CD14-positive monocyte (primary cell): ENCODE data around the gene CACNA2D1. TPM values are rescaled to one million over a fixed set of nuclear protein-coding genes. Genes with fewer than 3 reads are reported as not detected.

Experiments
- DNase-seq, 3 donors: peaks; one replicate each; pipeline ENCODE4 v3.0.0-alpha.2; 2011 to 2022
- H2AFZ ChIP-seq: 2 replicates; pipeline ENCODE4 v1.6.0; 2012; ENCODE audit warnings: mild to moderate bottlenecking, low read depth, low read length, inconsistent platforms; ENCODE audit not compliant: insufficient read depth, poor library complexity, severe bottlenecking
- H3K27ac ChIP-seq, 2 donors: 1 replicate in 1 of 2; 2 replicates in 1 of 2; pipeline ENCODE4 v1.5.1; 2012 to 2013; ENCODE audit warnings: low read length in 2 of 2, control low read depth in 1 of 2, inconsistent platforms in 1 of 2, low read depth in 1 of 2, mild to moderate bottlenecking in 1 of 2
- H3K27me3 ChIP-seq, 2 donors: one replicate each; pipeline versions ENCODE4 v1.6.0 to v1.6.1; 2011 to 2013; ENCODE audit warnings: low read length in 2 of 2; ENCODE audit not compliant: control insufficient read depth in 2 of 2, insufficient read depth in 2 of 2
- H3K36me3 ChIP-seq, 2 donors: replicated peaks in 1 of 2; 1 replicate in 1 of 2; 2 replicates in 1 of 2; pipeline versions ENCODE4 v1.5.1 to v1.6.1; 2012 to 2013; ENCODE audit warnings: low read length in 2 of 2, control low read depth in 1 of 2, inconsistent platforms in 1 of 2, mild to moderate bottlenecking in 1 of 2; ENCODE audit not compliant: insufficient read depth in 2 of 2, control insufficient read depth in 1 of 2
- H3K4me1 ChIP-seq, 2 donors: 1 replicate in 1 of 2; 2 replicates in 1 of 2; pipeline versions ENCODE4 v1.5.1 to v1.6.1; 2012 to 2013; ENCODE audit warnings: low read length in 2 of 2, control low read depth in 1 of 2, inconsistent platforms in 1 of 2, mild to moderate bottlenecking in 1 of 2, moderate library complexity in 1 of 2; ENCODE audit not compliant: insufficient read depth in 2 of 2, control insufficient read depth in 1 of 2
- H3K4me2 ChIP-seq: replicated peaks from 2 replicates; pipeline ENCODE3; 2012; ENCODE audit warnings: low read length, moderate library complexity, mild to moderate bottlenecking; ENCODE audit not compliant: poor library complexity, severe bottlenecking; ENCODE audit errors: extremely low read depth
- H3K4me3 ChIP-seq, 3 experiments: fragments of 200-600 bp in 1 of 3; sonication (generic) in 1 of 3; replicated peaks in 1 of 3; 1 replicate in 2 of 3; 2 replicates in 1 of 3; pipeline ENCODE4 v1.5.1; 2011 to 2013; ENCODE audit warnings: low read length in 3 of 3, mild to moderate bottlenecking in 3 of 3, control low read depth in 2 of 3, low read depth in 2 of 3, inconsistent platforms in 1 of 3, moderate library complexity in 1 of 3
- H3K79me2 ChIP-seq: 2 replicates; pipeline ENCODE4 v1.6.0; 2012; ENCODE audit warnings: mild to moderate bottlenecking, control low read depth, inconsistent platforms, low read length, moderate library complexity; ENCODE audit not compliant: insufficient read depth
- H3K9ac ChIP-seq: 2 replicates; pipeline ENCODE4 v1.6.0; 2017; ENCODE audit warnings: low read length, mild to moderate bottlenecking; ENCODE audit not compliant: insufficient read depth, poor library complexity, severe bottlenecking
- H3K9me3 ChIP-seq, 2 donors: replicated peaks in 1 of 2; 1 replicate in 1 of 2; 2 replicates in 1 of 2; pipeline versions ENCODE4 v1.5.1 to v1.6.1; 2012 to 2013; ENCODE audit warnings: low read length in 2 of 2, control low read depth in 1 of 2; ENCODE audit not compliant: control insufficient read depth in 1 of 2, insufficient read depth in 1 of 2
- H4K20me1 ChIP-seq: 2 replicates; pipeline ENCODE4 v1.6.0; 2012; ENCODE audit warnings: mild to moderate bottlenecking, low read length, control low read depth, moderate library complexity; ENCODE audit not compliant: insufficient read depth
- H3K27ac Mint-ChIP-seq, 7 donors: one replicate each; pipeline ENCODE4 v1.8.0; 2020; ENCODE audit warnings: mild to moderate bottlenecking in 7 of 7, mixed read lengths in 7 of 7, moderate library complexity in 6 of 7, inconsistent platforms in 2 of 7
- H3K27me3 Mint-ChIP-seq, 3 donors: one replicate each; pipeline ENCODE4 v1.8.0; 2021 to 2022; ENCODE audit warnings: low read depth in 3 of 3, mild to moderate bottlenecking in 3 of 3, mixed read lengths in 3 of 3, moderate library complexity in 3 of 3, inconsistent platforms in 1 of 3
- H3K36me3 Mint-ChIP-seq, 2 donors: one replicate each; pipeline ENCODE4 v1.8.0; 2020; ENCODE audit warnings: mixed read lengths in 2 of 2, inconsistent platforms in 1 of 2, mild to moderate bottlenecking in 1 of 2
- H3K4me1 Mint-ChIP-seq: one replicate; pipeline ENCODE4 v1.8.0; 2020; ENCODE audit warnings: mild to moderate bottlenecking, mixed read lengths
- H3K4me3 Mint-ChIP-seq, 2 donors: one replicate each; pipeline ENCODE4 v1.8.0; 2020; ENCODE audit warnings: mild to moderate bottlenecking in 2 of 2, mixed read lengths in 2 of 2, moderate library complexity in 1 of 2
- H3K9me3 Mint-ChIP-seq, 7 donors: one replicate each; pipeline ENCODE4 v1.8.0; 2020 to 2022; ENCODE audit warnings: mixed read lengths in 7 of 7, mild to moderate bottlenecking in 6 of 7, moderate library complexity in 6 of 7, inconsistent platforms in 2 of 7
- CTCF ChIP-seq: fragments of 200-600 bp; IDR thresholded peaks from one replicate; pipeline ENCODE4 v1.8.0; 2022; ENCODE audit warnings: antibody characterized with exemption, mild to moderate bottlenecking
- WGBS: methylation state at CpG from one replicate; pipeline ENCODE4 v1.1.5; 2013; ENCODE audit warnings: missing lambda C conversion rate; ENCODE audit not compliant: insufficient coverage; 5-methylcytosine and 5-hydroxymethylcytosine counted together
- intact Hi-C, 2 donors: fragments of 100-400 bp; cut with micrococcal nuclease; formaldehyde crosslinking; loops; one replicate each; pipeline versions ENCODE4 v1.15.0 to v1.15.1; 2023
- polyA plus RNA-seq, 3 donors: library from polyadenylated mRNA; depleted of rRNA in 1 of 3; unstranded in 2 of 3; stranded (reverse) in 1 of 3; fragments of 300-500 nt in 2 of 3; fragments of >200 nt in 1 of 3; fragmentation: Illumina TruSeq in 2 of 3; gene quantifications; 1 replicate in 2 of 3; 2 replicates in 1 of 3; pipeline ENCODE4 v1.2.3, GENCODE V29; 2012 to 2021

CACNA2D1 gene
- polyA plus RNA-seq, 3 donors: 0.02 TPM; not detected in 2

- no peaks in the 10 kb centered on the region for H3K36me3 Mint-ChIP-seq
- no peak overlapping the region for H3K27ac Mint-ChIP-seq
- no peaks in the 10 kb centered on the region for H3K4me1 ChIP-seq
These were observed 421.9 kb downstream of the CACNA2D1 start for GRCh38 chr7:82021713-82022112.

GRCh38 chr7:82021036-82021435 lies 422.5 kb downstream of the CACNA2D1 start:
- no peak for TF ChIP-seq CTCF
- no peak overlapping the region for H3K4me2 ChIP-seq
- WGBS: no CpG with 5 or more reads among the region's 2 CpGs

More at GRCh38 chr7:82021713-82022112, 421.9 kb downstream of the CACNA2D1 start:
- Histone ChIP-seq H3K9me3 (no peaks in the 10 kb centered on the region), H3K27ac (no peak overlapping the region), H3K9ac (no peak overlapping the region), H3K4me3 (no peak overlapping the region), H3K27me3 (no peaks in the 10 kb centered on the region), H2AFZ (no peak overlapping the region), H3K4me2 (no peak overlapping the region), H3K79me2 (no peaks in the 10 kb centered on the region), H4K20me1 (no peaks in the 10 kb centered on the region), H3K36me3 (no peaks in the 10 kb centered on the region)
- no peaks in the 10 kb centered on the region for H3K4me1 Mint-ChIP-seq
- H3K4me3 Mint-ChIP-seq: no peak overlapping the region
- intact Hi-C loops: no loop called here
- TF ChIP-seq CTCF: no peak
- H3K27me3 Mint-ChIP-seq: peaks cover 0 to 1% (median 0%) of the 10 kb centered on the region in 3 donors
- no peak for DNase-seq
- no peaks in the 10 kb centered on the region for H3K9me3 Mint-ChIP-seq

More at GRCh38 chr7:82021036-82021435, 422.5 kb downstream of the CACNA2D1 start:
- peaks cover 0 to 1% (median 0%) of the 10 kb centered on the region in 3 donors for H3K27me3 Mint-ChIP-seq
- Histone ChIP-seq H2AFZ (no peak overlapping the region), H3K27ac (no peak overlapping the region), H3K79me2 (no peaks in the 10 kb centered on the region), H3K27me3 (no peaks in the 10 kb centered on the region), H3K36me3 (no peaks in the 10 kb centered on the region), H4K20me1 (no peaks in the 10 kb centered on the region), H3K4me1 (no peaks in the 10 kb centered on the region), H3K9ac (no peak overlapping the region), H3K9me3 (no peaks in the 10 kb centered on the region), H3K4me3 (no peak overlapping the region)
- H3K36me3 Mint-ChIP-seq: no peaks in the 10 kb centered on the region
- no peaks in the 10 kb centered on the region for H3K9me3 Mint-ChIP-seq
- intact Hi-C loops: no loop called here
- H3K27ac Mint-ChIP-seq: no peak overlapping the region
- no peak for DNase-seq
- no peak overlapping the region for H3K4me3 Mint-ChIP-seq
- no peaks in the 10 kb centered on the region for H3K4me1 Mint-ChIP-seq
